GM10847 (cell line): Measurements from ENCODE around the gene MARCKSL1.

ENCODE experiments used
- POLR2A ChIP-seq: IDR thresholded peaks from 2 replicates; pipeline ENCODE4 v1.6.1; 2011; ENCODE audit not compliant: insufficient read length; ENCODE audit errors: extremely low read depth

Gene MARCKSL1

GRCh38 chr1:32289256-32289655 is 46.8 kb downstream of the MARCKSL1 start:
- TF ChIP-seq POLR2A: no peak

- no peak for TF ChIP-seq POLR2A
Observed at GRCh38 chr1:32286763-32287162, 49.3 kb downstream of the MARCKSL1 start.

GRCh38 chr1:32285658-32286057 is 50.4 kb downstream of the MARCKSL1 start:
- TF ChIP-seq POLR2A: no peak
